ENCODE results near the gene MAK. TPM values are rescaled to one million over a fixed set of nuclear protein-coding genes. Genes with fewer than 3 reads are reported as not detected.

The MAK gene
- total RNA-seq, 1 donor from 2014 or later: 0.40 TPM

Other genes with a start within 250 kb of the MAK start
- 1.1 TPM for gene C6orf52, start 143.9 kb downstream of the MAK start, total RNA-seq
- 12.3 TPM for gene PAK1IP1, start 143.6 kb downstream of the MAK start, total RNA-seq
- gene TMEM14C, start 115.5 kb downstream of the MAK start, total RNA-seq: 79.5 TPM
- gene TMEM14B, start 90.7 kb downstream of the MAK start, total RNA-seq: 58.9 TPM
- not detected for gene GCM2, start 43.5 kb upstream of the MAK start, total RNA-seq
- gene SYCP2L, start 48.5 kb upstream of the MAK start, total RNA-seq: 1.3 TPM
- 2.9 TPM for gene ELOVL2, start 205.8 kb upstream of the MAK start, total RNA-seq